Transverse colon (tissue), 4 donors: ENCODE data around the gene MED17. TPM values are rescaled to one million over a fixed set of nuclear protein-coding genes. Genes with fewer than 3 reads are reported as not detected.
"Not testable (repeated sequence)": the region's sequence is repeated elsewhere in the genome, so short reads cannot be mapped to it uniquely, and the experiment has no call there.

Source experiments
- DNase-seq: peaks from one replicate; pipeline ENCODE4 v3.0.0-alpha.2; 2019
- H3K27ac ChIP-seq, 4 donors: fragments of 200-600 bp; sonication (generic); 2 replicates each; pipeline ENCODE4 v1.5.1; 2016 to 2018; ENCODE audit warnings: inconsistent platforms in 4 of 4
- H3K27me3 ChIP-seq: fragments of 200-600 bp; sonication (generic); 2 replicates; pipeline ENCODE4 v1.5.1; 2017; ENCODE audit warnings: inconsistent platforms
- H3K36me3 ChIP-seq, 4 donors: fragments of 200-600 bp; sonication (generic); 2 replicates each; pipeline ENCODE4 v1.5.1; 2017 to 2019; ENCODE audit warnings: inconsistent platforms in 4 of 4
- H3K4me1 ChIP-seq, 4 donors: fragments of 200-600 bp; sonication (generic); 2 replicates each; pipeline ENCODE4 v1.5.1; 2017 to 2020; ENCODE audit warnings: inconsistent platforms in 4 of 4
- H3K4me3 ChIP-seq, 4 donors: fragments of 200-600 bp; sonication (generic); 1 replicate in 1 of 4; 2 replicates in 3 of 4; pipeline versions ENCODE4 v1.5.1 to v1.6.1; 2017 to 2019; ENCODE audit warnings: inconsistent platforms in 4 of 4
- H3K9me3 ChIP-seq, 2 donors: fragments of 200-600 bp; sonication (generic); 2 replicates each; pipeline ENCODE4 v1.5.1; 2017 to 2019; ENCODE audit warnings: inconsistent platforms in 2 of 2
- EP300 ChIP-seq: sonication (generic); formaldehyde crosslinking; IDR thresholded peaks from one replicate; pipeline ENCODE4 v1.6.1; 2017; ENCODE audit warnings: antibody characterized with exemption, low read depth
- POLR2A ChIP-seq: fragments of 450-650 bp; IDR thresholded peaks from one replicate; pipeline ENCODE4 v1.6.1; 2016; ENCODE audit warnings: antibody characterized with exemption, mild to moderate bottlenecking, moderate library complexity
- POLR2AphosphoS5 ChIP-seq, 3 donors: sonication (generic); formaldehyde crosslinking; IDR thresholded peaks; one replicate each; pipeline ENCODE4 v1.6.1; 2016; ENCODE audit warnings: antibody characterized with exemption in 3 of 3
- WGBS, 2 donors: methylation state at CpG; one replicate each; pipeline ENCODE4 v1.1.5; 2018; ENCODE audit warnings: low coverage in 1 of 2; 5-methylcytosine and 5-hydroxymethylcytosine counted together
- in situ Hi-C, 4 donors: fragments of 200-750 bp; cut with MboI; loops; one replicate each; pipeline versions ENCODE4 v1.15.0 to v1.15.1; 2017; ENCODE audit warnings: low sequenced_read_pairs in 3 of 4, low pct_ligation_motif_present in 1 of 4, low pct_unique_long_range_greater_than_20kb in 1 of 4
- intact Hi-C: fragments of 100-400 bp; cut with DNase I; formaldehyde crosslinking; loops from one replicate; pipeline ENCODE4 v1.15.1; 2023; ENCODE audit warnings: low total_unique reads
- total RNA-seq, 4 donors: library from RNA; depleted of rRNA; stranded (reverse); fragments of >200 nt; gene quantifications; one replicate each; pipeline ENCODE4 v1.1.0, GENCODE V29; 2016
- TF ChIP-seq, protein P1 (sequence below), 5 experiments: fragments of 200-600 bp in 3 of 5; fragments of 450-650 bp in 2 of 5; sonication (generic) in 3 of 5; IDR thresholded peaks; 1 replicate in 2 of 5; 2 replicates in 3 of 5; pipeline ENCODE4 v1.5.1; 2016 to 2017; ENCODE audit warnings: antibody characterized with exemption in 5 of 5, inconsistent platforms in 3 of 5, mild to moderate bottlenecking in 2 of 5, moderate library complexity in 1 of 5

MED17 gene
- total RNA-seq, 4 donors from 2014 or later: 17.1 to 29.1 (median 25.1) TPM

DNA sequence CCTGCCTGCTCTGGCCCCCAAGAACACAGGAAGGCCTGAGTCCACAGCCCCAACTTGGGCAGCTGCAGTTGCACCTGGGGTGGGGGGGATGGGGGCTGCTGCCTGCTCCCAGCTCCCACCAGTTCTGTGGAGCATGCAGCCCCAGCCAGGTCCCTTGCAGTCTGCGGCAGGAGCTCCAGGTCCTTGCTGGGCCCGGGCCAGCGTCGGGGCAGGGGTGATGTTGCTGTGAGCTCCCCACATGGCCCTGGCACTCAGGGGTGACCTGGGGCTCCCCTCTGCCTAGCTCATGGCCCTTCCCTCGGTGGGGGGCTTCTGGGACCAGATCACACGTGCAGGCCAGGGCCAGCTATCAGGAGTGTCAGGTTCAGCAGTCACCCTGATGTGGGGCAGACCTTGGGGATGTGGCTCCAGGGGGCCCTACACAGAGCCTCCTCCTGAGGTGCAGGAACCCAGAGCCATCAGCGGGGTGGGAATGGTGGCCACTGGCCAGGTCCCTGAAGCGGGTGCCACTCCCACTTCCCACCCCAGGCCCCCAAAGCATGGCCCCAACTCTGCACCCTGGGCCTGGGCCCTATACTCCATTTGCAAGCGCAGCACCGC is 10.4 kb upstream of the MED17 start:
- no peak overlapping the region for H3K27ac ChIP-seq
- no peak for DNase-seq
- no peaks in the 10 kb centered on the region for H3K36me3 ChIP-seq
- in situ Hi-C loops (no loop called here), intact Hi-C loops (no loop called here)
- WGBS, 2 donors: 96 to 100% methylated on average over 1 to 9 of the region's 10 CpGs
- no peak overlapping the region for H3K4me3 ChIP-seq
- no peak for TF ChIP-seq EP300
- TF ChIP-seq POLR2AphosphoS5 (IDR thresholded peaks at IDR 0.05): no peak
- no peak for TF ChIP-seq POLR2A
- TF ChIP-seq, protein P1, sequence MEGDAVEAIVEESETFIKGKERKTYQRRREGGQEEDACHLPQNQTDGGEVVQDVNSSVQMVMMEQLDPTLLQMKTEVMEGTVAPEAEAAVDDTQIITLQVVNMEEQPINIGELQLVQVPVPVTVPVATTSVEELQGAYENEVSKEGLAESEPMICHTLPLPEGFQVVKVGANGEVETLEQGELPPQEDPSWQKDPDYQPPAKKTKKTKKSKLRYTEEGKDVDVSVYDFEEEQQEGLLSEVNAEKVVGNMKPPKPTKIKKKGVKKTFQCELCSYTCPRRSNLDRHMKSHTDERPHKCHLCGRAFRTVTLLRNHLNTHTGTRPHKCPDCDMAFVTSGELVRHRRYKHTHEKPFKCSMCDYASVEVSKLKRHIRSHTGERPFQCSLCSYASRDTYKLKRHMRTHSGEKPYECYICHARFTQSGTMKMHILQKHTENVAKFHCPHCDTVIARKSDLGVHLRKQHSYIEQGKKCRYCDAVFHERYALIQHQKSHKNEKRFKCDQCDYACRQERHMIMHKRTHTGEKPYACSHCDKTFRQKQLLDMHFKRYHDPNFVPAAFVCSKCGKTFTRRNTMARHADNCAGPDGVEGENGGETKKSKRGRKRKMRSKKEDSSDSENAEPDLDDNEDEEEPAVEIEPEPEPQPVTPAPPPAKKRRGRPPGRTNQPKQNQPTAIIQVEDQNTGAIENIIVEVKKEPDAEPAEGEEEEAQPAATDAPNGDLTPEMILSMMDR (IDR thresholded peaks at IDR 0.05): no peak
- no peaks in the 10 kb centered on the region for H3K4me1 ChIP-seq
- H3K9me3 ChIP-seq: no peaks in the 10 kb centered on the region
- H3K27me3 ChIP-seq: no peaks in the 10 kb centered on the region

DNA sequence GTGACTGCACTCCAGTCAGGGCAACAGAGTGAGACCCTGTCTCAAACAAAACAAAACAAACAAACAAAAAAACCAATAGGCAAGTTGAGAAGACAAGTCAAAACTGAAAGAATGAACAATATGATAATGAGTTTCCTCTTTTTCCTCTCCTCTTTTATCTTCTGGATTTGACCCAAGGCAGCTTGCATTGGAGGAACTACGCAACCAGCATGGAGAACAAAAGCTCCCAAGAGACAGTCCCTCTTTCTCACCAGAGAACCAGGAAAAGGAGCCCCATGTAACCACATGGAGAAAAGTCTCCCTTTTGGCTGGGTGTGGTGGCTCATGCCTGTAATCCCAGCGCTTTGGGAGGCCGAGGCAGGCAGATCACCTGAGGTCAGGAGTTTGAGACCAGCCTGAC is 9.5 kb upstream of the MED17 start:
- H3K4me1 ChIP-seq, H3K9me3 ChIP-seq, H3K36me3 ChIP-seq, H3K27ac ChIP-seq, in situ Hi-C loops, intact Hi-C loops, DNase-seq, H3K27me3 ChIP-seq, H3K4me3 ChIP-seq: not testable (repeated sequence)
- WGBS, 2 donors: 88% methylated on average over 3 of the region's 3 CpGs; no CpG with 5 or more reads in 1 of the 2 donors

GRCh38 chr11:93775289-93775688 is 8.8 kb upstream of the MED17 start:
- H3K4me1 ChIP-seq: no peaks in the 10 kb centered on the region
- intact Hi-C loops (no loop called here), in situ Hi-C loops (loop anchor here in 1 of 4 donors (25.0 kb wide), 1 partner anchor 712 kb away; the partner anchor contains the start of genes ANKRD49 and MRE11)
- WGBS, 2 donors: 25 to 64% methylated on average over 2 of the region's 2 CpGs
- H3K4me3 ChIP-seq: no peak overlapping the region
- TF ChIP-seq POLR2AphosphoS5 (IDR thresholded peaks at IDR 0.05) (no peak), POLR2A (no peak)
- TF ChIP-seq, protein P1 (IDR thresholded peaks at IDR 0.05): no peak
- no peaks in the 10 kb centered on the region for H3K36me3 ChIP-seq
- no peak for DNase-seq
- H3K27me3 ChIP-seq: no peaks in the 10 kb centered on the region
- H3K27ac ChIP-seq: no peak overlapping the region
- H3K9me3 ChIP-seq: no peaks in the 10 kb centered on the region

GRCh38 chr11:93783362-93783761 is 720 bp upstream of the MED17 start:
- in situ Hi-C loops (loop anchor here in 1 of 4 donors (25.0 kb wide), 1 partner anchor 704 kb away; the partner anchor contains the start of genes ANKRD49 and MRE11), intact Hi-C loops (no loop called here)
- TF ChIP-seq POLR2AphosphoS5 (IDR thresholded peaks at IDR 0.05) (no peak), EP300 (no peak), POLR2A (no peak)
- TF ChIP-seq, protein P1 (IDR thresholded peaks at IDR 0.05): no peak
- Histone ChIP-seq H3K4me3 (peak overlapping the region; percentile 70 to 77 (median 73)), H3K9me3 (no peaks in the 10 kb centered on the region), H3K36me3 (peaks cover 0 to 3% (median 0%) of the 10 kb centered on the region in 4 donors), H3K4me1 (peaks cover 19 to 33% (median 30%) of the 10 kb centered on the region in 4 donors), H3K27ac (peak overlapping the region; percentile 92 to 98 (median 96)), H3K27me3 (no peaks in the 10 kb centered on the region)
- 45 to 48% methylated on average over 4 to 7 of the region's 7 CpGs for WGBS, 2 donors
- no peak for DNase-seq

- in situ Hi-C loops: loop anchor here in 1 of 4 donors (25.0 kb wide), 1 partner anchor 704 kb away; the partner anchor contains the start of genes ANKRD49 and MRE11
- Histone ChIP-seq H3K4me1 (peaks cover 19 to 33% (median 30%) of the 10 kb centered on the region in 4 donors), H3K9me3 (no peaks in the 10 kb centered on the region), H3K4me3 (peak overlapping the region; percentile 70 to 77 (median 73)), H3K27ac (peak overlapping the region; percentile 92 to 98 (median 96)), H3K36me3 (peaks cover 0 to 6% (median 0%) of the 10 kb centered on the region in 4 donors), H3K27me3 (no peaks in the 10 kb centered on the region)
- 0% methylated on average over 9 to 10 of the region's 10 CpGs for WGBS, 2 donors
- TF ChIP-seq, protein P1 (IDR thresholded peaks at IDR 0.05): peak in 1 of 5 experiments; percentile 29
- TF ChIP-seq EP300 (no peak), POLR2A (no peak), POLR2AphosphoS5 (IDR thresholded peaks at IDR 0.05) (no peak)
- no peak for DNase-seq
- intact Hi-C loops: no loop called here
Observed at GRCh38 chr11:93783765-93784144, 327 bp upstream of the MED17 start.
